ENCODE measurements around the gene COQ8A.

COQ8A gene

GRCh38 chr1:227033880-227034279, 93.8 kb downstream of the COQ8A start:
- DNase-seq, result no peak

GRCh38 chr1:227035316-227035715, 95.2 kb downstream of the COQ8A start:
- no peak for DNase-seq

GRCh38 chr1:227037121-227037520, 97.0 kb downstream of the COQ8A start:
- DNase-seq, result no peak

Data from T-helper 2 cell (primary cell).